ENCODE measurements around the gene NOD2.

Gene NOD2

DNA sequence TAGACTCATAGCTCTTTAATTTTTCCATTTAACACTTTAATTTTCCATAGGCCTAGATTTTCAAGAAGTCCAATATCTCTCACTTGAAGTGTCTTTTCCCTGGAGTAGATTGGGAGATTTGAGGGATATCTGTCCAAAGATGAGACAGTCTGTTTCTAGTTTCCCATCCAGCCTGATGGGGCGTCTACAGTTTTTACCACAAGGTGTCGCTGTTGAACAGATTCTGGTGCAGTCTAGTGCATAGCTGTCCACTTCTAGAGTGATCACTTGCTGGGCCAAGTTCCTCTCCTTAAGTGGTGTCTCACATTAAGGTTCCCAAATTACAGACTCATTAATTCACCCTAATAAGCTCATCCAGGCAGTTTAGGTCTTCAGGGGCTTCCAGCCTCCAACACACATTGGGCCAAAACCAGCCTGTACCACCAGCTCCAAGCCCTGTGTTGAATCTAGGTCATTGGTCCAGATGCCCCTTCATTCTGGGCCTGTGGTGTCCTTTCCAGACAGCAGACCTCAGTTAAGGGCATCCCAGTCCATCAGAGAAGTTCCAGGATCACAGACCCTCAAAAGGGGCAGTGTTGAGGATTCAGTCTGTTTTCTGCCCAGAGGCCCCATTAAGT lies 21.7 kb upstream of the NOD2 start:
- no peak for DNase-seq

DNA sequence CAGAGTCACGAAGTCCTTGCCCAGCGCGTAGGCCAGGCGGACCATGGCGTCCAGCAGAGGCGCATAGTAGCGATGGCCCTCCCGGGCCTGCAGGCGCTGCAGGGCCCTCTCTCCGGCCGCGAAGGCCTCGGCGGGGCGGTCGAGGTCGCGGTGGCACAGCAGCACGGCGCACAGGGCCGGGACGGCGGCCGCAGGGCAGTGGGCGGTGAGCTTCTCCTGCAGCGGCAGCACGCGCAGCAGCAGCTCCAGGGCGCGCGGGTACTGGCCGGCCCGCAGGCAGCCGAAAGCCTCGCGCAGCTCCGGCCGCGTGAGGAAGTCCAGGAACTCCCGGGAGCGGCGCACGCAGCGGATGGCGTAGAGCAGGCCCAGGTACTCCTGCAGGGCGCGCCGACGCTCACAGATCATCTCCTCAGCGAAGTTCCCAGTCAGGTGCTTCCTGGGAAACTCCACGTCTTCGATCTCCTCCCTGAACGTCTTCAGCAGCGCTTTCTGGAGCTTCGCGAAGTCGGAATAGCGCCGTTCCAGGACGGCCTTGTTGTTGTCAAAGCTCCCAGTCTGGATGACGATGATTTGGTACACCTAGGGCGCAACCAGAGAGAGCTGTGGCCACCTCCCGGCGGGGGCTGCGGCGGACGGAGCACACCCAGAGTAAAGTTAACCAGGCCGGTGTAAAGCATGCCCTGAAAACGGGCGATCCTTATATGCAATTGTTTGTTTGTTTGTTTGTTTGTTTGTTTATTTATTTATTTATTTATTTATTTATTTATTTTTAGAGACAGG lies 19.7 kb upstream of the NOD2 start:
- DNase-seq = no peak

DNA sequence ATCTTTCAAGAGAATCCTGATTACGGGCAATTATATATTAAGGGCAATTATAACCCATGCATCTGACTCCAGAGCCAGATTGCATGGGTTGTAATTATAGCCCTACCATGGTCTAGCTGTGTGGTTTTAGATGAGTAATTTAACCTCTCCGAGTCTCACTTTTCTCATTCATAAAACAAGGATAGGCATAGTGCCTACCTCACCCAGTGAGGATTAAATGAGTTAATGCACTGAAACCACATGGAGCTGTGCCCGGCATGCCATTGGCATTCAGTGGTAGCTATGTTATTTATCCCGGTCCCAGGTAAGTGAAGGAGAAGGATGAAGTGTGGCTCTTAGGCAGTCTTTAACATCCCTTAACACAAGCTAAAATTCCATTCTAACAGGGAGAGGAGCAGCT lies 18.6 kb upstream of the NOD2 start:
- DNase-seq = no peak

- no peak for DNase-seq
Observed at GRCh38 chr16:50675686-50676610, 17.5 kb upstream of the NOD2 start.

DNA sequence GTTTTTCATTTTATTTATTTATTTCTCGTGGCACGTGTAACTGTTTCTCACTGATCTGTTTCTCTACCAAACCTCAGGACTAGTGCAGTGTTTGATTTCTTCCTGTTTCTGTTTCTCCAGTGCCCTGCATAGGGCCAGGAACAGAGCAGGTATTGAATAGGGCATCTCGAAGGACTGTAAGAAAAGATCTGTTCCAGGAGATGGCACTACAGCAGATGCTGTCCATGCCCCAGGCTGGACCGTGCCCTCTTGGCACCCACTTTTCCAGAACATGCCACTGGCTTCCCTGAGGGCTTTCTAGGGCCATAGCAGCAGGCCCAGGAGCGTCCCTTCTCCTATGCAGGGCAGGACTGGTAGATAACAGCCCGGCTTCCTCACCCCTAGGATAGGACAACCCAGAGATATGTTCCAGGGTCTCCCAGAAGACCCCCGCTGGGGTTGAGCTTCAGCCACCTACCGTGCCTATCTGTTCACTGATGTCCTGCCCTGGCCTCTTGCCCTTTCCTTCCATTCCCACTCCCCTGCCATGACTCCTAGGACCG lies 16.7 kb upstream of the NOD2 start:
- no peak for DNase-seq

- no peak for DNase-seq
Observed at GRCh38 chr16:50677351-50677750, 16.1 kb upstream of the NOD2 start.

- no peak for DNase-seq
Observed at GRCh38 chr16:50678531-50678930, 14.9 kb upstream of the NOD2 start.

- DNase-seq = no peak
Observed at GRCh38 chr16:50679266-50679665, 14.1 kb upstream of the NOD2 start.

GRCh38 chr16:50679676-50680555 lies 13.5 kb upstream of the NOD2 start:
- no peak for DNase-seq

DNA sequence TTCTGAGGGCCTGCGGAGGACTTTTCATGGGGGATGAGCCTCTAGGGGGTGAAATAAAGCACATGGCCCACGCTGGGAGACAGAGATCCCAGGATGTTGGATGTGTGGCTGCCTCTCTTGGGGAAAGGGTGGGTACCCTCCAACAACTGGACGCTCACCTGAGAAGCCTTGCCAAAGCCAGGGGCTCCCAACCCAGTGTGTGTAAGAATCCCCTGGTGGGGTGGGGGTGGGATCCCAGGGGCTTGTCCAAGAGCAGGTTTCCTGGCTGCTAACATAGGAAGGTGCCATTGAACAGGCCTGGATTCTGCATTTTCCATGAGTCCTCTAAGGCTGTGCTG lies 12.9 kb upstream of the NOD2 start:
- DNase-seq = no peak

DNA sequence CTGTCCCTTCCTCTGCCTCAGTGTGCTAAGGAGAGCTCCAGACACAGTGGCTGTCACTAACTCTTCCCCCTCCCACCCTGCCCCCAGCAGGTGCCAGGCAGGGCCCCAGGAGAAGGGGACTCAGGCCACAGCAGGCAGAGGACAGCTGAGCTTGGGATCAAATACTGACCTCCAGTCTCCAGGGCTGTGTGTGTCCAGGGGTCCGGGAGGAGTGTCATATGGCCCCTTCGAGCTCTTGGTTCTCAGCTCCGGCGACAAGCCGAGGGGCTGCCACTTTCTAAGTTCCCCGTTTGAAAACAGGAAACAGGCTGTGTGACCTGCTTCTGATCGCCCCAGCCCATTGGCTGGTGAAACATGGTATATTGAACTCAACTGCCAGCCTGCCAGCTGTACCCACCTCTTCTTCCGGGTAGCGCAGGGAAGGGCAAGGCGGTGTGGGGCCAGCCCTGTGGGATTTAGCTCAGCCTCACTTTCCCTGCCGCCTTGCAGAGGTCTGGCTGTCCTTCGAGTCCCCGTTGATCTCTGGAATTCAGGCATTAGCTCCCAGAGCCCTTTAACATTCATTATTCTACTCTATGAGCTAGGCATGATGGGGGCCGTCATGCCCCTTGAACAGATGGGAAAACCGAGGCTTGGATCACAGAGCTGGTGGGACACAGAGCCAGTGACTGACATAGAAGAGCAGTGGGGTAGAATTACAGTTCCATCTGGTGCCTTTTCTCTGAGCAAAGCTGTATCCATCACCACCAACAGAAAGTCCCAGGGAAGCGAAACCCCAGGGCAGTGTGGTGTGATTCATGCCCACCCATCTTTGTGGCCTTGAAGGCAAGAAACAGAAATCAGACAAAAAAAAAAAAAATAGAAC lies 12.2 kb upstream of the NOD2 start, which contains the start of gene SNX20:
SNX20 (minus strand) TSS at position 292 of the 865 bp plus-strand sequence. CDS start 3,786 bp downstream, outside the sequence.
- DNase-seq = no peak

GRCh38 chr16:50683689-50684374 lies 9.6 kb upstream of the NOD2 start:
- no peak for DNase-seq

DNA sequence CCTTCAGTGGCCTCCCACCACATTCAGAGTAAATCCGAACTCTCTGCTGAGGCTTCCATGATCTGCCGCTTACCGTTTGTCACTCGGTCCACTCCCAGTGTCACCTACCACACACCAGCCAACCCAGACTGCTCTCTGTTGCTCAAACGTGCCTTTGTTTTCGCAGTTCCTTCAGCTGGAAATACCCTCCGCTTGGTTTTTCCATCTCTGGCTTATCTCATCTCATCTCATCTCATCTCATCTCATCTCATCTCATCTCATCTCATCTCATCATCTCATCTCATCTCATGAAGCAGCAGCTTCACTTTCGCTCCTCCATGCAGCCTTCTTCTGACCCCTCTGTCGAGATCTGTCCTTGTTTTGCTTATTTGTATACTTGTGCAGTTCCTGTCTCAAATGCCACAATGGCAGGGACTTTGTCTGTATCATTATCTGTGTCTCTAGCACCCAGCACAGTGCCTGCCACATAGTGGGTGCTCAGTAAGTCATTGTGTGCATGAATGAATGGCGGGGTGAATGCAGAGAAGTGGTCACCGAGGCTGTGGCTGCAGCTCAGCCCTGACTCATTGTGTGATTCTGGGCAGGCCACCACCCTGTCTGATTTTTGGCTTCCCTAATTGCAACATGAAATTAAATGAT lies 8.5 kb upstream of the NOD2 start:
- DNase-seq = no peak

GRCh38 chr16:50685462-50686063 lies 7.8 kb upstream of the NOD2 start:
- DNase-seq = no peak

- DNase-seq = no peak
Observed at GRCh38 chr16:50688083-50688482, 5.3 kb upstream of the NOD2 start.

- DNase-seq = no peak
Observed at GRCh38 chr16:50688867-50689266, 4.5 kb upstream of the NOD2 start.

DNA sequence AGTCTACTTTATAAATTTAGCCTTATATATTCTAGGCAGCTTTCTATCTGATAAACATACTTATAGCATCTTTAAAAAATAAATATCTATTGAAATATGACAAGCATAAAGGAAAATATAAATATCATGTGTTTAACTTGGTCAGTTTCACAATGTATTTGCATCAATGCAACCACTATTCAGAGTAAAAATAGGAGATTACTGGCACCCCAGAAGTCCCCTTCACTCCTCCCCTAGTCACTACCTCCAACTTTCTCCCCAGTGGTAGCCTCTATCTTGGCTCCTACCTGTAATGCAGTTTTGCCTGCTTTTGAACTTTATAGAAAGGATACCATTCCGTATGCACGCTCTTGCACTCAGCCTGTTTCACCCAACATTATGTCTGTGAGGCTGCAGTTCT lies 3.2 kb upstream of the NOD2 start:
- DNase-seq = no peak

DNA sequence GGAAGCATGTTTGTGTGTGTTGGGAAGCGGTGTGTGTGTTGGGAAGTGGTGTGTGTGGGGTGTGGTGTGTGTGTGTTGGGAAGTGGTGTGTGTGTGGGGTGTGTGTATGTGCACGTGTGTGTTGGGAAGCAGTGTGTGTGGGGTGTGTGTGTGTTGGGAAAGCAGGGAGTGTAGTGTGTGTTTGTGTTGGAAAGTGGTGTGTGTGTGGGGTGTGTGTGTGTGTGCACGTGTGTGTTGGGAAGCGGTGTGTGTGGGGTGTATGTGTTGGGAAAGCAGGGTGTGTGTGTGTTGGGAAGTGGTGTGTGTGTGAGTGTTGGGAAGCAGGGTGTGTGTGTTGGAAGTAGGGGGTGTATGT lies 785 bp upstream of the NOD2 start:
- DNase-seq = no peak

- no peak for DNase-seq
Observed at GRCh38 chr16:50694206-50694605, 800 bp downstream of the NOD2 start.

Measured in retina (tissue), 1 donor.